ENCODE measurements around the gene SASH1.
"Not testable (repeated sequence)": the region's sequence is repeated elsewhere in the genome, so short reads cannot be mapped to it uniquely, and the experiment has no call there.

SASH1 gene

DNA sequence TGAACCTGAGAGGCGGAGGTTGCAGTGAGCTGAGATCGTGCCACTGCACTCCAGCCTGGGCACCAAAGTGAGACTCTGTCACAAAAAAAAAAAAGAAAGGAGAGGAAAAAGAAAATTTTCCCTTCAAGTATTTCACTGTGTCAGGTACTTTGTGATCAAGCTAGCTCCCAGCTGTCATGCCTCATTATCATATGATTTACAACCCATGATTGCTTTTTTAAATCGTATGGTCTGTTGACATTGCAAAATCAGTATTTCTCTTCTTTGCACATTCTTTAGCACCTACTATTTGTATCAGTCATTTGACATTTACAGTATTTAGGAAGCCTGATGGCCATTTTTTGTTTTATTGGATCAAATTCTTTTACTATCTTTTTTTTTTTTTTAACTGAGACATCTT lies 22.4 kb downstream of the SASH1 start:
- no peak for DNase-seq (ENCODE audit: low read depth, low spot score)

DNA sequence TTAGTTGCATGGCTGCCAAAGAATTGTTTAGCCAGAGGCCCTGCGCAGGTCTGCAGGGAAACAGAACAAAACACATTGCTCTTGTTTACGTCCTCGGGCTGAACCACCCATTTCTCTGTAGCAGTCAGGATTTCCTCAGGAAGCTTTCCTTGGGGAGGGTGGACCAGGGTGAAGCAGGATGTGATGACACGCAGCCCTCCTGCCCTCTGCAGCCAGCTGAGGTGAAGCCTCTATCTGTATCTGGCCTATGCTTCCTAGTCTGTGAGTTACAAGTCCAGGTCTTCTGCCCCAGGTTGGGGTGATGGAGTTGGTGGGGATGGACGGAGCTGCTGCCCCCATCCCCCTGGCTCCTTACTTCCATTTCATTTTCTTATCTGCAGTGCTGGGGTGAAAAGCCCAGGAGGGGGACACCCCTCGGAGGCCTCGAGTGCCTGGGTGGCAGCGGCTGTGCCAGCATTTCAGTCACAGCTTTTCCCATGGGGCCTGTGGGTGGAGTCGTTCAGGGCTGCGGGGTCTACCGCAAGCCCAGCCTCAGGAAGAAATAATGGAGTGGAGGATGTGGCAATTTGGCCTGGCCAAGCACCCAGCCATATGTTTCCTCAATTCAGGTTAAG lies 24.9 kb downstream of the SASH1 start:
- DNase-seq (ENCODE audit: low read depth, low spot score), result no peak

DNA sequence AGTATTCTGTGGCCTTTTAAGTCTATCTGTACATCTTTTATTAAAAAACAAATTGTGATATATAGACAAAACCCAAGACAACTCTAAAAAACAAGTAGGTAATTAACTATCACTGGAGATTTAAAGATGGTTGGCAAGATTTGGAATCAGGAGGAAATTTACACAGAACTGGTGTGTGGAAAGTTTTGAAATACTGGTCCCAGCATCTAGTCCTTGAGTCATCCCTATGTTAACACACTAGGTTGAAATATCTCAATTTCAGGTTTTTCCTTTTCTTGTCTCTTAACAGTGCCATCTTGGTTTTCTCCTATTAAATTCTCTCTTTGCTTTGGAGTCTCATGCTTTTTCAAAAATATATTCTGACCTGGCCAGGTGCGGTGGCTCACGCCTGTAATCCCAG lies 27.5 kb downstream of the SASH1 start:
- no peak for DNase-seq (ENCODE audit: low read depth, low spot score)

DNA sequence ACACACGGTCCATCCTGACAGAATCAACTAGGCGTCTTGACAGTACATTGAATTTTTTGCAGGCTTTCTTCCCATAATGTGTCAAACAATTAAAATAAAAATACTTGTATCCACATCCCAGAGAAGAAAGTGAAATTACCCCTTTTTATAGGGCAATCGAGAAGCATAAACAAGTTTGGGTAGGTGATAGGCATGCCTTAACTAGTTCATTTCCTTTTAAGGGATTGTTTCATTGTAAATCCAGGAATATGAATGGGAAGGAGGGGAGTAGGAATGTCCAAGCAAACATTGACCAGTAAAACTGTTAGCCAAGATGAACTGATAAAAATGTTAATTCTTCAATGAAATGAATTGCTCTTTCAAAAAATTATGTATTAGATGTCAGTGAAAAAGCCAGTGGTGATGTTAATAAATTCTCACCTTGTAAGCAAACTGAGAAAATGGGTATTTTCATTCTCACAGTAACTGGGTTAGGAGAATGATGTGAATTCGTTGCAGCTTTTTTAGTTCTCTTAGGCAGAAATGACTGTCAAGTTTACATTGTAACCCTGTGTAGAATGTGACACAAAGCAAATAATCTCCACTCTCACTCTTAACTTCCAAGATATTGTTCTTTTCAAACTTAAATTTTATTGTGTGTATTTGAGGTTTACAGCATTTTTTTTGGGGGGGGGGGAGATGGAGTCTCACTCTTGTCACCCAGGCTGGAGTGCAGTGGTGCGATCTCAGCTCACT lies 31.6 kb downstream of the SASH1 start:
- no peak for DNase-seq (ENCODE audit: low read depth, low spot score)

DNA sequence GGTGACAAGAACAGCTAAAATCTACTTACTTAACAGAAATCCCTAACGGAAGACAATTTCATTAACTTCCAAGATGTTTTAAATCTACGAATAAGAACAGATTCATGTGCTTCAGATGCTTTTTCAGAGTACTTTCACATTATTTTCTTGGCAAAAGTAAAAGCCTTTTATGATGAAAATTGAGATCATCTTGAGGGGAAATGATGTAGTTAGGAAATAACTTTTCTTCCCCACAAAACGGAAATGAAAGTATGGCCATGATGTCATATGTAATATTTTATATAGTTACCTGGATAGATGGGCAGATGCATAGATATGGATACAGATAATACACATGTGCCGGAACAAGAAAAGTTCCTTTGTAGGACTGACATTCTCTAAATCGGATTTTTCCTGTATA lies 32.8 kb downstream of the SASH1 start:
- DNase-seq (ENCODE audit: low read depth, low spot score), result no peak

DNA sequence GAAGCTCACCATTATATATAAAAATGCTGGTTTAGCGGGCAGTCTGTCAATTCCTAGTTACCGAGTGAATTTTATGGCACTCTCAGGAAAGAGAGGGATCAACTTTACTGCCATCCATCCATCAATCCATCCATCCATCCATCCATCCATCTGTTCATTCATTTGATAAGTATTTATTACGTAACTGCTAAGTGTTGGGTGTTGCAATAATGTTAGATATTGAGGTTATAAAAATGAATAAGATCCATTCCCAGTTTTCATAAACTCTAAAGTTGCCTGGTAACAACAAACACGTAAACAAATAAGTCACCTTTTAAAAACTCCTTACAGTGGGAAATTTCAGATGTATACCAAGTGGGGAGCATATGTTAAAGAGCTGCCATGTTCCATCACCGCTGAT lies 36.8 kb downstream of the SASH1 start:
- no peak for DNase-seq (ENCODE audit: low read depth, low spot score)

DNA sequence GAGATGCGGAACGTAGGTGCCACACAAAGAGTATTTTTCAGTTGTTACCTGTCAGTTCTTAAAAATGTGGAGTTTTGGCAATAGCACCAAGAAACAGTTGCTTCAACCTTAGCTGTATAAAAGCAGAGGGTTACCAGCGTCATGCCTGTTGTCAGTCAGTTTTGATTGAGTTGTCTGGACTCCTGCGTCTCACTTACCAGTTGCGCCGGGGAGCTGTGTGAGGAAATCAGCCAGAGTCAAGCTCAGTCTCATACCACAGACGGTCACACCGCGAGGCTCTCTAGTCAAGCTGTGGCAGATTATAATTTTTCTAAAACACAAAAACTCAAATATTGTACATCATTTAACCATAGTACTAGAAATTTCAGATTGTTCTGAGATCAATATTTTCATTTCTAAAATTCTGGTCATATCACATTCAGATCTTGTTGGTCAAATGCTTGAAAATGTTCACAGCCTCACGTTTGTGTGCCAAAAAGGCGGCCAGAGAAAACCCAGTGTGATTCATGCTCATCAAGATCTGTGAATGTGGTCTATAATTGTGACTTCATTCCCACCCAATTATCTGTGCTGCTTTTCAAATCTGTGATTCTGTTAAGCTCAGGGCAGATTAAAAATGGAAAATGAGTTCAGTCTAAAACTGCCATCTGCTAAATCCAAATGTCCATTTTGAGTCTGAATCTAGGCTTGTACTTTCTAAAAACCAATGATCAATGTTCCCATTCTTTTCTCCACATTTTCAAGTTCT lies 37.5 kb downstream of the SASH1 start:
- DNase-seq (ENCODE audit: low read depth, low spot score), result no peak

DNA sequence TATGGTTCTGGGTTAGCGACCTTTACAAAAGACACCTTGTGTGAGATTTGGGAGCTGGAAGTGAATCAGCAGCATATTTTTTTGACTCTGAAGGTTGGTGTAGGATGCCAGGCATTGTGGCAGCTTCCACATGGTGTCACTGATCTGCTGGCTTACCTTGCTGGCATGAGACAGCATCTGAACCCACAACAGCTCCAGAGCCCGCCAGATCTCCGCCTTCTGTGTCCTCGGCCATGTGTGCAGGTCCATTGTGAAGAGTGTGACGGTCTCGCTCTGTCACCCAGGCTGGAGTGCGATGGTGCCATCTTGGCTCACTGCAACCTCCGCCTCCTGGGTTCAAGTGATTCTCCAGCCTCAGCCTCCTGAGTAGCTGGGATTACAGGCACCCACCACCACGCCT lies 39.4 kb downstream of the SASH1 start:
- not testable (repeated sequence) for DNase-seq (ENCODE audit: low read depth, low spot score)

DNA sequence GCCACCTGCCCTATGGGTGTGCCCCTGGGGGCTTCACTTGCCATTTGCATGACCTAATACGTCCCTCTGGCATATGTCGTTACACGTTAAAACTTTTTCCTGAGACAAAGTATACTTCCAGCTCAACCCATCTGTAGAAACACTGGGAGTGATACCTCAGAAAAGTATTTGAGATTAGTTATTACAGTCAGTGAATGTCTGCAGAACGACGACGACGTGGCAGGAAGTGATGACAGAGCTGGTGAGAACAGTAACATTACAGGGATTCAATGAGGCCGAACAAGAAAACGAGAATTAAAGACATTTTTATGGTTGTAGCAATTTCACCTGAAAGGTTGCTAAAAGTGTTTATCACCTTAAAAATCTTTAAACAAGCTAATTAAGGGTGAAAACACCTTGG lies 40.2 kb downstream of the SASH1 start:
- no peak for DNase-seq (ENCODE audit: low read depth, low spot score)

DNA sequence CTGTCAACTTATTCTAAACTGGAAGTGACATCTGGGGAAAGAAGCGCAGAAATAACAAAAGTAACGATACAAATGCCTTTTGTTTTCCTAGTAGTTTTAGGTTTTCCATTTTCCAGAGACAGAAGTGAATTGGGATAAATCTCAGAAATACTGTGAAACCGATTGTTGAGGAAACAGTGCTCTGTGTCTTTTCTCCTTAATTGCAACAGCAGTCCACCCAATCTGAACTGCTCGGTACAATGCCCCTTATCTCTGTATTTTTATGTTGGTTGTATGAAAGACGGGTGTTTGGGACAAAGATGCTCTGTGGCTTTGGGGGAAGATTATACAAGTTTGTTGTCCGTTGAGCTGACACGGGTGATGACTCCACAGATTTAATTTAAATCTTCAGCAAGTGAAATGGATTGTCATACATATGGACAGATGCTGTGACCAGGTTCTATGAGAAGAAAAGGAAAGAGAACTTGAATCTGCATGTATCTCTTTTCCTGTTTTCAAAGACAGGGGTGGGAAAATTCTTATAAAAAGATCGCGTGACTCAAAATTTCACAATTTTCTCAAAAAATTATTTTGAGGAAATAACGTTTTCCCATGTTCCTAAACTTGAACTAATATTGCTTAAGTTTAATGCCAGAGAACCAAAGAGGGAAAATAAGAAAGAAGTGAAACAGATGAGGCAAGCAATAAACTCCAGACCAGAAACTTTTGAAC lies 41.2 kb downstream of the SASH1 start:
- no peak for DNase-seq (ENCODE audit: low read depth, low spot score)

DNA sequence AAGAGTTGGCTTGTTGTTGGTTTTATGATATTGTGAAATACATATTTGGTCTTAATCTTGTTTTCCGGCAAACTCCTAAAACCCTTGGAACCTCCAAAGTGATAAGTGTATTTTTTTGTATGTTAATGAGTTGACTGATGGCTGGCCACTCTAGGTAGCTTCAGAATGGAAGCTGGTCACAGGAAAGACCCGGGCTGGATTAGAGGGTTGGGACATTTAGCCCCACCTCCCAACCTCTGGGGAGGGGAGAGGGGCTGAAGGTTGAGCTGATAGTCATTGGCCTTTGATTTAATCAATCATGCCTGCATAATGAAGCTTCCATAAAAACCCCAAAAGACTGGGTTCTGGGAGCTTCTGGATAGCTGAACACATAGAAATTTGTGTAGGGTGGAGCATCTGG lies 42.7 kb downstream of the SASH1 start:
- no peak for DNase-seq (ENCODE audit: low read depth, low spot score)

DNA sequence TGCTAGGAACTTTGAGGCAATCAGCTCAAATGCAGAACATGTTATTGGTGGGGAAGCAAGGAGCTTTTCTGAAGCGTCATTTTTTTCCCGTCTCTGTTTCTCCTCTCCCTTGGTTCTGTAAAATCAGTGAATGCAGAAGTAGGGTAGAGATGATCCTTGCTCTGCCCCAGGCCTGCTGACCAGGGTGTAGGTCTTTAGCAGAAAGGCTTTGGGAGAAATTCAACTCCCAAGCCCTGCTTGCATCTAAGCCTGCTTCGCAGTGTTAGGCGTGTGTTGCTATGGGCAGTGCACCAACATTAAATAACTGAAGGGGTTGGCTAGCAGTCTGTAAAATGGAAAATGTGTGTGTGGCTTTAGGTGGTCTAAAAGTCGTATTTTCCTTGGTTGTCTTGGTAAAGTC lies 45.9 kb downstream of the SASH1 start:
- DNase-seq (ENCODE audit: low read depth, low spot score), result no peak

DNA sequence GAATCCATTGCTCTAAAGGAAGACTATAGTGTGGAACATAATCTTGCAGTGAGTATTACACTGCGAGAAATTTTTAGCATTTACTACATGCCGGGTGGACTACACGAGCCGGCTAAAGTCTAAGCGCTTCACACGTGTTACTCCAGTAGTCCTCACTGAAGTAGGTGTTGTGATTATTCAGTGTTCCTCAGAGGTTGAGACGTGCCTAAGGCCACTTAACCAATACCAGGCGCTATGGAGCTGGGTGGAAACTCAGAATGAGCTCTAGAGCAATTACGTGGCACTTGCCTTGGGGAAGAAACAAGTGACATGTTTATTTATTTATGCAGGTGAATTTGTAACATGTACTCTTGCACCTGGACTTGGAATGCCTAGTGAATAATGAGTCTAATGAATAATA lies 46.4 kb downstream of the SASH1 start:
- no peak for DNase-seq (ENCODE audit: low read depth, low spot score)

DNA sequence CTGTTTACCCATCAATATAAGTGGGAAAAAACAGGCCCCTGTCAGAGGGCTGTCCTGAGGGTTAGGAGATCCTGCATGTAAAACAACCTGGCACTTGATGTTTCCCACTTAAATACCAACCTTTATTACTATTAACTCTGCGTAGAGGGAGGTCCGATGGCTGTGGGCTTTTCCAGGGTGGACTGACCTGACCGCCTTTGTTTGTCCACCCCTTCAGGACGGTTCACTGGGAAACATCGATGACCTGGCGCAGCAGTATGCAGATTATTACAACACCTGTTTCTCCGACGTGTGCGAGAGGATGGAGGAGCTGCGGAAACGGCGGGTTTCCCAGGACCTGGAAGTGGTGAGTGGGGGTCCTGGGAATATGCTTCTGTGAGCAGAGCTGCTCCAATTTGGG lies 47.3 kb downstream of the SASH1 start:
- no peak for DNase-seq (ENCODE audit: low read depth, low spot score)

DNA sequence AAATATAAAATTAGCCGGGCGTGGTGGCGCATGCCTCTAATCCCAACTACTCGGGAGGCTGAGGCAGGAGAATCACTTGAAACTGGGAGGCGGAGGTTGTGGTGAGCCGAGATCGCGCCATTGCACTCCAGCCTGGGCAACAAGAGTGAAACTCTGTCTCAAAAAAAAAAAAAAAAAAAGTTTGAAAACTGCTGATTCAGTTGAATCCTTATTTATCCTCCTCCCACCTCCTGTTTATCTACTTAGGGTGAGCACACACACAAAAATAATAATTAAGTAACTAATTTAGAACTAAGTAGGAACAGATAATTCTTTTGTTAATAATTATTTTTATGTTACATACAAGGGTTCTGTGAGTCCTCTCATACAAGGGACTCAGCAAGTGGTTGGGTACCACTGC lies 49.5 kb downstream of the SASH1 start:
- DNase-seq (ENCODE audit: low read depth, low spot score), result not testable (repeated sequence)

DNA sequence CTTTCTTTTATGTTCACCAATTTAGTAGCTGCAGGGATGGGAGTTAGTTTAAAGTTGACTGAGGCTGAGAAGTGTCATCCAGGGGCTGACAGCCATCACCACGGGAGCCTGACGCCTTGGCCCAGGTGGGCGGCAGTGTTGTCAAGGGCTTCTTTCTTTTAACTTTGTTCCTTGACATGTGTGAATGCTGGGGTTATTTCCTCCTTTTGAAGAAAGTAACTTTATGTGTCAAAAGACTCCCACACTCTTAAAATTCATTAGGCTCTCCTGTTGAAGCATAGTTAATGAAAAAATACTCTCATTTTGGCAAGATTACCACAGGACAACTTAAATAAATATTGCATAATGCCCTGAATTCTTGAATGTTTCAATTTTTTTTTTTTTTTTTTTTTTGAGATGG lies 50.0 kb downstream of the SASH1 start:
- no peak for DNase-seq (ENCODE audit: low read depth, low spot score)

DNA sequence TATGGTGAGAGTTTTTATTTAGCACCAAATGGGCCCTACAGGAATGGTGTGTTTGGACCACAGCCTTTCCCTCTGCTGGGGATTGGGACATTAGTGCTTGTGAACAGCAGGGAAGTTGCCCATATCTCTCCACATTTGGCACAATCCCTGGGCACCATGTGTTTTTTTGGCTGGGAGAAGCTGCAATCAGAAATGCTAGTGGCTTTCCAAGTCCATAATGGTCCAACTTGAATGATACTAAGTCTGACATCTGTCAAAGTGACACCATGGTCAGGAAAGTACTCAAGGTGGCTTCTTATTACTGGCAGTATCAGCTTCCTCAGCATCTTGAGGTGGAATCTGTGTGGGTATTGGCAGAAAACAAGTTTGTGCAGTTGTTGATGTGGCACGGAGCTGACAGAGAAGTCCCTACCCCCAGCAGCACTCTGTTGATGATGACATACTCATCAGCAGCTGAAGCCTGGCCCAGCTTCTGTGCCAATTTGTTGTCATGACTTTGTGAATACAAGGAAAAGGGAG lies 53.0 kb downstream of the SASH1 start:
- no peak for DNase-seq (ENCODE audit: low read depth, low spot score)

DNA sequence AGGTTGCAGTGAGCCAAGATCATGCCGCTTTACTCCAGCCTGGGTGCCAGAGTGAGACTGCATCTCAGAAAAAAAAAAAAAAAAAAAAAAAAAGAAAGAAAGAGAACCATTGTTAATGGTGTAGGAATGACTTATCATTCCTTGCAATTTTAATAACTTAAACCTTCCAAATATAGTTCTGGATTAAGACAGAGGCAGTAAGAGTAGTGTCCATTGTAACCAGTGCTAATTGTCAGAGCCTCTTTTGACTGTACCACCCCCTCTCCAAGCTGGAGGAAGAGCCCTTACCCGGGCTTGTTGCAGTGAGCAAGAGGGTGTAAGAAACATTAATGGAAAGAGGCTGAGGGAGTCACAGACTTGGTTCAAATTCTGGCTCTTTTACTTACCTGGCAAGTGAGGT lies 53.8 kb downstream of the SASH1 start:
- no peak for DNase-seq (ENCODE audit: low read depth, low spot score)

DNA sequence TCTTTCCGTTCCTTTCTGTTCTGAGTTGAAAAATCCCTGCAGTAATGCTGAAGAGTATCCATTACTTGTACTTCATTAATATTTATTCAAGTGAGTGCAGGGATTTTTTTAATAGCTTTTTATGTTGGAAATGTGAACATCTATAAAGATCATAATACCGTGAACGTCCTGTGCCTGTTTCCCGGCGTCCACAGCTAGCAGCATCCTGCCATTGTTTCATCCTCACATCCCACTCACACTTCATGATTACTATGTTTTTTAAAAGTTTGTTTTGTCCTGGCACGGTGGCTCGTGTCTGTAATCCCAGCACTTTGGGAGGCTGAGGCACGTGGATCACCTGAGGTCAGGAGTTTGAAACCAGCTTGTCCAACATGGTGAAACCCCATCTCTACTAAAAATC lies 54.3 kb downstream of the SASH1 start:
- no peak for DNase-seq (ENCODE audit: low read depth, low spot score)

DNA sequence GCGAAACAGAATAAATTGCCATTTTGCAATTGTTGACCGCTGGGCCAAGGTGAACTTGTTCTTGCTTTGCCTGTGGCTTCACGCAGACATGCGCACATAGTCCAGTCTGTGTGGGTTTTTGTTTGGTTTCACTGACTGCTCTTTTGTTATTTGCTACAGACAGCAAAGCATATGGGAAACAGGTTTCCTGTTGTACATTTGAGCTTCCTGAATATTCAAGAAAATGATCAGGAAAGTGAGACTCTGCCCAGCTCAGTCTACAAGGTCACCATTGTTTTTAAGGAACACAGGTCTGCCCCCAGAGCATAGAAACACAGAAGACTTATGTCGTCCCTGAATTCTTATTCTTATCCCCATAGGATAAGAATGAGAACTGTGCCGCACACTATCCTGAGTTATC lies 55.6 kb downstream of the SASH1 start:
- DNase-seq (ENCODE audit: low read depth, low spot score), result no peak

DNA sequence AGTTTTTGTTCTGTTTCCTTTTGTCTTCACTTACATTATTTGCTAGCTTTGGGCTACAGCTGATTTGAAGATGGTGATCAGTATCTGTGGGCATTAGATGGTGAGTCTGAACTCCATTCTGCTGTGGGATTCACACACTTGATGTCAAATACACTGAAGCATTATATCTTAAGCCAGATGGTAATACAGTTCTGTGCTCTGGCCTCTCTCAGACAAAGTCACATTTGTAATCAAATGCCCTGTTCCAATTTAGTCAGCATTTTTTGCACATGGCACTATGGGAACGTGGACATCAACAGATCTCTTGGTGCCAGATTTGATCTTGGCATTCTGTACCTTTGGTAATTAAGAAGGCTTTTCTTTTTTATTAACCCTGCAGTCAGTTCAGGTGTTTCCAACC lies 56.0 kb downstream of the SASH1 start:
- no peak for DNase-seq (ENCODE audit: low read depth, low spot score)

DNA sequence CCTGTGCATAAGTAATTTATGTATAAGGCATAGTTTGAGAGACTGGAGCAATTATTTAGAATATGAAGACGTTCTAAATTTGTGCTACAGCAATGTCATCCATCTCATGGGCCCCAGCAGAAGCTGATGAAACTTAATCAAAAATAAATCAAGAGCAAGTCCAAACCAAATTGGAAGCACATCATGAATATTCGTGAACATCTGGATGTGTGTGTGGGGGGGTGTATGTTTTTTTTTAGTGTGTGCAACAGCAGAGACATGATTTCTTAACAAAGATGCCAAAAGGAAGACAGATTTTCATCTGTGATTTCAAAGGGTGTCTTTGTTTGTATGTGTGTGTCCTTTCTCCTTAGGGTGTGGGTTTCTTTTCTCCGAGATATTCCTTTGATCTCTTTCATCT lies 58.9 kb downstream of the SASH1 start:
- DNase-seq (ENCODE audit: low read depth, low spot score), result no peak

Measured in brain pericyte (primary cell).